Measurements from ENCODE around the gene ZIC4. TPM values are rescaled to one million over a fixed set of nuclear protein-coding genes. Genes with fewer than 3 reads are reported as not detected.
A peak's percentile ranks its signal among the peaks of the same experiment; 100 is the strongest.

Gene ZIC4
- total and polyA plus RNA-seq, 2 of the 8 experiments (the other 6 are each of a cell fraction or from before 2014, with no cell fraction given), result 0.03 to 0.13 TPM

DNA sequence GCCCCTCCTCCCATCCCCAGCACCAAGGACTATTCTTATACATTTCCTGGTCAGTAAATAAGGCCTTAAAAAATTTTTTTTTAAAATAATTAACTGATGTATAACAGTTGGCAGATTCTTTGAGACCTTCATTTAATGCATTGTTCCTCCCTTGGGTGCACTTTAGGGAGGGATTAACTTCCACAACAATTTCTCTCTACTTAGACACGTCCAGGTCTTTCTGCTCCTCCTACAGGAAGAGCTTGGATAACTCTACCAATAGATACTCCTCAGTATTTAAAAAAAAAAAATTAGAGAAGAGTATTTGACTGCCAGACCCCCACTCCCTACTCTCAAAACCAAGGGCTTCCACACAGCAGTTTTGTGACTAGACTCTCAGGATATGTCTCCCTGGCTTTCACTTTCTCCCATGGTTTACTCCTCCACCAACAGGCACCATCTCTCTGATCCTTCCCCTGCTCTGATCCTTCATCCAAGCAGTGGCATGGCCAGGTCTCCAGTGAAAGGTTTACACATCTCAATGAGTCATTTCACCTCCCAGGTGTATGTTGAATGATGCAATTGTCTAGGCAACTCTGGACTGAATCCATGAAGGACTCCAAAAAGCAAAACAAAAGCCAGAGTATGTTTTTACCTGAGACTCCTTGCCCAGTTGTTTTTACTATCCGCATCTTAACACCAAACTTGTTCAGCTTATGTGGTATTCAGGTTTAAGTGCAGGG, 7.4 kb downstream of the ZIC4 start:
- Histone ChIP-seq H3K27me3 (replicated peaks in 1 of 4; ENCODE audit: control insufficient read depth in 3 of 4, extremely low read depth in 1 of 4, insufficient read depth in 3 of 4, low read length in 3 of 4) (peaks cover 46 to 88% (median 81%) of the 10 kb centered on the region in 4 experiments), H3K56ac (replicated peaks; ENCODE audit: insufficient read length, low read depth, low read length) (no peak overlapping the region), H2BK120ac (replicated peaks; ENCODE audit: low read depth, low read length) (no peak overlapping the region), H3K4me1 (replicated peaks in 1 of 4; ENCODE audit: control insufficient read depth in 3 of 4, insufficient read depth in 4 of 4, low read length in 3 of 4) (peaks cover 14 to 38% (median 22%) of the 10 kb centered on the region in 4 experiments), H3K79me1 (ENCODE audit: low read depth, low read length) (no peaks in the 10 kb centered on the region; the same call in 1 of the 2 replicates), H3K23ac (ENCODE audit: insufficient read length) (no peak overlapping the region), H3K9me3 (ENCODE audit: insufficient read depth in 2 of 2, low read depth in 1 of 2, low read length in 1 of 2) (no peaks in the 10 kb centered on the region), H3K36me3 (ENCODE audit: control insufficient read depth in 2 of 4, insufficient read depth in 4 of 4, low read length in 3 of 4) (no peaks in the 10 kb centered on the region), H4K8ac (ENCODE audit: extremely low read depth, insufficient read depth, low read length) (no peak overlapping the region), H2BK5ac (ENCODE audit: low read depth, low read length) (no peak overlapping the region; the same call in 1 of the 2 replicates), H4K91ac (replicated peaks; ENCODE audit: insufficient read length, low read length) (no peak overlapping the region), H2BK15ac (ENCODE audit: low read length) (0 out of 2 replicates have a peak overlapping the region, but pooled peaks have one; percentile 2), H3K27ac (ENCODE audit: low read depth, low read length) (no peak overlapping the region), H4K20me1 (replicated peaks in 1 of 2; ENCODE audit: control insufficient read depth in 1 of 2, insufficient read depth in 2 of 2, low read length in 2 of 2) (peaks cover 0 to 5% of the 10 kb centered on the region in 2 experiments), H3K4ac (replicated peaks; ENCODE audit: insufficient read length, low read depth, low read length) (no peak overlapping the region), H3K9ac (replicated peaks in 1 of 4; ENCODE audit: extremely low read depth in 1 of 4, low read depth in 3 of 4, low read length in 3 of 4) (no peak overlapping the region; a peak in 1 of 7 replicates), H2AFZ (ENCODE audit: low read length) (no peak overlapping the region), H4K5ac (ENCODE audit: insufficient read length, low read depth, low read length) (no peak overlapping the region), H3K4me2 (ENCODE audit: insufficient read depth in 1 of 2, low read depth in 2 of 2, low read length in 2 of 2) (peak overlapping the region; percentile 77 to 95), H3K14ac (ENCODE audit: insufficient read length) (no peak overlapping the region), H3K18ac (ENCODE audit: extremely low read depth, low read length) (peak overlapping the region; percentile 27; the same call in 1 of the 2 replicates), H2BK12ac (ENCODE audit: low read depth, low read length) (no peak overlapping the region), H2BK20ac (ENCODE audit: low read length) (no peak overlapping the region), H3K4me3 (ENCODE audit: extremely low read depth in 1 of 4, insufficient read depth in 2 of 4, low read depth in 3 of 4, low read length in 4 of 4) (peak overlapping the region; percentile 23 to 68 (median 48); a peak in 5 of 8 replicates), H2AK5ac (ENCODE audit: low read depth, low read length) (no peak overlapping the region), H3K23me2 (ENCODE audit: low read depth, low read length) (peaks cover 18% of the 10 kb centered on the region), H3K79me2 (ENCODE audit: control insufficient read depth in 1 of 2, insufficient read depth in 2 of 2, low read length in 2 of 2) (no peaks in the 10 kb centered on the region)
- ChIA-PET CTCF (ENCODE audit: partially characterized antibody) (interaction anchor here (0.6 to 27.3 kb wide), 12 partner anchors 16 to 115 kb away, joined by 3 to 485 read pairs (median 3); no protein-coding TSS in a partner anchor), POLR2A (ENCODE audit: partially characterized antibody) (interaction anchor here (2.0 kb wide), 1 partner anchor 22 kb away, joined by 6 read pairs; no protein-coding TSS in a partner anchor)
- WGBS, 2 experiments (ENCODE audit: extremely low coverage in 1 of 2, insufficient coverage in 1 of 2, insufficient read length in 1 of 2, insufficient replicate concordance in 2 of 2, low coverage in 1 of 2, low lambda C conversion rate in 2 of 2, missing lambda C conversion rate in 1 of 2), result 58% methylated on average over 2 of the region's 2 CpGs; no CpG with 5 or more reads in 1 of the 2 experiments
- TF ChIP-seq CREB1 (IDR thresholded peaks at IDR 0.05), result no peak
- no peak for TF ChIP-seq TEAD4 (IDR thresholded peaks at IDR 0.05; ENCODE audit: low read depth, low read length)
- TF ChIP-seq SAP30 (IDR thresholded peaks at IDR 0.05; ENCODE audit: insufficient read depth, insufficient replicate concordance, low read length), result no peak
- TF ChIP-seq KDM5A (IDR thresholded peaks at IDR 0.05; ENCODE audit: low read length), result no peak
- DNase-seq (ENCODE audit: low read depth in 1 of 2, low spot score in 2 of 2) (peak in 1 of 2 experiments; percentile 19), FAIRE-seq (peak; percentile 13)

Measured in H1 (cell line).